Muscle layer of duodenum (tissue), 2 donors: ENCODE results near the gene IQCE.
A peak's percentile ranks its signal among the peaks of the same experiment; 100 is the strongest.

Experiments
- H3K27ac ChIP-seq: one replicate; pipeline ENCODE4 v1.7.0; 2013; ENCODE audit warnings: mild to moderate bottlenecking, low read length
- H3K27me3 ChIP-seq: one replicate; pipeline ENCODE4 v1.7.0; 2013; ENCODE audit warnings: low read depth, mild to moderate bottlenecking, control low read depth, low read length
- H3K36me3 ChIP-seq, 2 donors: one replicate each; pipeline ENCODE4 v1.7.0; 2013; ENCODE audit warnings: low read length in 2 of 2, control low read depth in 1 of 2, mild to moderate bottlenecking in 1 of 2; ENCODE audit not compliant: insufficient read depth in 2 of 2, control insufficient read depth in 1 of 2
- H3K4me1 ChIP-seq, 2 donors: one replicate each; pipeline ENCODE4 v1.7.0; 2013; ENCODE audit warnings: low read length in 2 of 2, mild to moderate bottlenecking in 2 of 2, control low read depth in 1 of 2, moderate library complexity in 1 of 2; ENCODE audit not compliant: insufficient read depth in 2 of 2, control insufficient read depth in 1 of 2
- H3K4me3 ChIP-seq, 2 donors: one replicate each; pipeline ENCODE4 v1.7.0; 2013; ENCODE audit warnings: low read length in 2 of 2, low read depth in 1 of 2, mild to moderate bottlenecking in 1 of 2
- H3K9me3 ChIP-seq, 2 donors: one replicate each; pipeline ENCODE4 v1.7.0; 2013; ENCODE audit warnings: low read length in 2 of 2, control low read depth in 1 of 2, mild to moderate bottlenecking in 1 of 2; ENCODE audit not compliant: control insufficient read depth in 1 of 2
- donor health status: healthy.

The IQCE gene

GRCh38 chr7:2522780-2523433 lies 35.9 kb upstream of the IQCE start:
- H3K4me1 ChIP-seq = peaks cover 9 to 74% of the 10 kb centered on the region in 2 donors
- no peaks in the 10 kb centered on the region for H3K27me3 ChIP-seq

GRCh38 chr7:2523461-2523936 lies 35.3 kb upstream of the IQCE start:
- no peaks in the 10 kb centered on the region for H3K27me3 ChIP-seq

More at GRCh38 chr7:2522780-2523433, 35.9 kb upstream of the IQCE start:
- H3K4me3 ChIP-seq = peak overlapping the region; percentile 26 to 55
- H3K9me3 ChIP-seq = no peaks in the 10 kb centered on the region
- H3K36me3 ChIP-seq = no peaks in the 10 kb centered on the region
- H3K27ac ChIP-seq = peak overlapping the region; percentile 51

GRCh38 chr7:2523941-2524807 lies 34.6 kb upstream of the IQCE start:
- H3K9me3 ChIP-seq = no peaks in the 10 kb centered on the region
- peak overlapping the region; percentile 56 for H3K27ac ChIP-seq
- peak overlapping the region; percentile 39 to 55 for H3K4me3 ChIP-seq
- H3K27me3 ChIP-seq = no peaks in the 10 kb centered on the region
- peaks cover 14 to 64% of the 10 kb centered on the region in 2 donors for H3K4me1 ChIP-seq
- H3K36me3 ChIP-seq = no peaks in the 10 kb centered on the region

More at GRCh38 chr7:2523461-2523936, 35.3 kb upstream of the IQCE start:
- H3K27ac ChIP-seq = peak overlapping the region; percentile 56
- no peaks in the 10 kb centered on the region for H3K9me3 ChIP-seq
- H3K4me3 ChIP-seq = peak overlapping the region; percentile 39 to 55
- H3K36me3 ChIP-seq = no peaks in the 10 kb centered on the region
- peaks cover 13 to 68% of the 10 kb centered on the region in 2 donors for H3K4me1 ChIP-seq

GRCh38 chr7:2524808-2525657 lies 33.7 kb upstream of the IQCE start:
- Histone ChIP-seq H3K4me1 (peaks cover 14 to 65% of the 10 kb centered on the region in 2 donors), H3K36me3 (no peaks in the 10 kb centered on the region), H3K27me3 (no peaks in the 10 kb centered on the region), H3K4me3 (no peak overlapping the region), H3K9me3 (no peaks in the 10 kb centered on the region), H3K27ac (no peak overlapping the region)

GRCh38 chr7:2525658-2526630 lies 32.8 kb upstream of the IQCE start:
- Histone ChIP-seq H3K36me3 (no peaks in the 10 kb centered on the region), H3K4me1 (peaks cover 19 to 56% of the 10 kb centered on the region in 2 donors), H3K27ac (no peak overlapping the region), H3K4me3 (no peak overlapping the region), H3K27me3 (no peaks in the 10 kb centered on the region), H3K9me3 (no peaks in the 10 kb centered on the region)

- H3K4me1 ChIP-seq = peaks cover 18 to 46% of the 10 kb centered on the region in 2 donors
- H3K27me3 ChIP-seq = no peaks in the 10 kb centered on the region
- no peak overlapping the region for H3K4me3 ChIP-seq
- H3K9me3 ChIP-seq = no peaks in the 10 kb centered on the region
- H3K27ac ChIP-seq = no peak overlapping the region
- no peaks in the 10 kb centered on the region for H3K36me3 ChIP-seq
Observed at GRCh38 chr7:2526659-2527504, 31.9 kb upstream of the IQCE start.

GRCh38 chr7:2527505-2528467 lies 31.0 kb upstream of the IQCE start:
- no peaks in the 10 kb centered on the region for H3K36me3 ChIP-seq
- no peaks in the 10 kb centered on the region for H3K27me3 ChIP-seq
- H3K27ac ChIP-seq = no peak overlapping the region
- peaks cover 12 to 40% of the 10 kb centered on the region in 2 donors for H3K4me1 ChIP-seq
- H3K9me3 ChIP-seq = no peaks in the 10 kb centered on the region
- no peak overlapping the region for H3K4me3 ChIP-seq

- peaks cover 10 to 32% of the 10 kb centered on the region in 2 donors for H3K4me1 ChIP-seq
- no peak overlapping the region for H3K4me3 ChIP-seq
- H3K27me3 ChIP-seq = no peaks in the 10 kb centered on the region
- H3K27ac ChIP-seq = no peak overlapping the region
- no peaks in the 10 kb centered on the region for H3K36me3 ChIP-seq
- H3K9me3 ChIP-seq = no peaks in the 10 kb centered on the region
Observed at GRCh38 chr7:2528481-2529095, 30.2 kb upstream of the IQCE start.
